Measurements from ENCODE around the gene MDFI.

DNA sequence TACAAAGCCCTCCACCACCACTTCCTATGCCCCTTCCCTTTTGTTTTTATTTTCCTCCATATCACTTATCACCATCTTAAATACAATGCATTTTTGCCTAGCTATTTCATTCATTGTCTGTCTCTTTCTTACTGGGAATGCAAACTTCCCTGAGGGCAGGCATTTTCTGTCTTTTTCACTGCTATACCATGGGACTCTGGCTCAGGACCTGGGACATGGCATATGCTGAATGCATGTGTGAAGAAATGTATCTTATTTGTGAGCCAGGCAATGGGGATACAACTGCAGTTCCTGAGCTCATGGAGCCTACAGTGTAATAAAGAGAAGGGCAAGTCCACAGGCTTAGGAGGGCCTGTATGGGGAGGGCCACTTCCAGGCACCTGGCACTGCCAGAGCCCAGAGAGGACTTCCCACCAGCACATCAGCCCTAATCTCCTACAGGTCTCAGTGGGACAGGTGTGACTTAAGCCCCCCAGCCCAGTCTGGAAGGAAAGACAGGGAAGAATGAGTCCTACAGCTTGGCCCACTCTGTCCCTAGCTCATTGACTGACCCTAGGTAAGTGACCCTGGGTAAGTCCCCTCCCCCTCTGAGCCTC lies 53.9 kb downstream of the MDFI start:
- TF ChIP-seq, protein P1, sequence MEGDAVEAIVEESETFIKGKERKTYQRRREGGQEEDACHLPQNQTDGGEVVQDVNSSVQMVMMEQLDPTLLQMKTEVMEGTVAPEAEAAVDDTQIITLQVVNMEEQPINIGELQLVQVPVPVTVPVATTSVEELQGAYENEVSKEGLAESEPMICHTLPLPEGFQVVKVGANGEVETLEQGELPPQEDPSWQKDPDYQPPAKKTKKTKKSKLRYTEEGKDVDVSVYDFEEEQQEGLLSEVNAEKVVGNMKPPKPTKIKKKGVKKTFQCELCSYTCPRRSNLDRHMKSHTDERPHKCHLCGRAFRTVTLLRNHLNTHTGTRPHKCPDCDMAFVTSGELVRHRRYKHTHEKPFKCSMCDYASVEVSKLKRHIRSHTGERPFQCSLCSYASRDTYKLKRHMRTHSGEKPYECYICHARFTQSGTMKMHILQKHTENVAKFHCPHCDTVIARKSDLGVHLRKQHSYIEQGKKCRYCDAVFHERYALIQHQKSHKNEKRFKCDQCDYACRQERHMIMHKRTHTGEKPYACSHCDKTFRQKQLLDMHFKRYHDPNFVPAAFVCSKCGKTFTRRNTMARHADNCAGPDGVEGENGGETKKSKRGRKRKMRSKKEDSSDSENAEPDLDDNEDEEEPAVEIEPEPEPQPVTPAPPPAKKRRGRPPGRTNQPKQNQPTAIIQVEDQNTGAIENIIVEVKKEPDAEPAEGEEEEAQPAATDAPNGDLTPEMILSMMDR (IDR thresholded peaks at IDR 0.05), result no peak
- TF ChIP-seq, protein P2, sequence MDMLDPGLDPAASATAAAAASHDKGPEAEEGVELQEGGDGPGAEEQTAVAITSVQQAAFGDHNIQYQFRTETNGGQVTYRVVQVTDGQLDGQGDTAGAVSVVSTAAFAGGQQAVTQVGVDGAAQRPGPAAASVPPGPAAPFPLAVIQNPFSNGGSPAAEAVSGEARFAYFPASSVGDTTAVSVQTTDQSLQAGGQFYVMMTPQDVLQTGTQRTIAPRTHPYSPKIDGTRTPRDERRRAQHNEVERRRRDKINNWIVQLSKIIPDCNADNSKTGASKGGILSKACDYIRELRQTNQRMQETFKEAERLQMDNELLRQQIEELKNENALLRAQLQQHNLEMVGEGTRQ (CRISPR knock-in tag; IDR thresholded peaks at IDR 0.05), result no peak
- TF ChIP-seq CREB1 (CRISPR knock-in tag; IDR thresholded peaks at IDR 0.05), result no peak
- TF ChIP-seq, protein P3, sequence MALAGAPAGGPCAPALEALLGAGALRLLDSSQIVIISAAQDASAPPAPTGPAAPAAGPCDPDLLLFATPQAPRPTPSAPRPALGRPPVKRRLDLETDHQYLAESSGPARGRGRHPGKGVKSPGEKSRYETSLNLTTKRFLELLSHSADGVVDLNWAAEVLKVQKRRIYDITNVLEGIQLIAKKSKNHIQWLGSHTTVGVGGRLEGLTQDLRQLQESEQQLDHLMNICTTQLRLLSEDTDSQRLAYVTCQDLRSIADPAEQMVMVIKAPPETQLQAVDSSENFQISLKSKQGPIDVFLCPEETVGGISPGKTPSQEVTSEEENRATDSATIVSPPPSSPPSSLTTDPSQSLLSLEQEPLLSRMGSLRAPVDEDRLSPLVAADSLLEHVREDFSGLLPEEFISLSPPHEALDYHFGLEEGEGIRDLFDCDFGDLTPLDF (CRISPR knock-in tag; IDR thresholded peaks at IDR 0.05), result no peak
